H1 (cell line): Measurements from ENCODE around the gene ZNF425.

Experiments
- ATF3 ChIP-seq: IDR thresholded peaks from 2 replicates; pipeline ENCODE4 v1.6.1; 2011; ENCODE audit warnings: low read depth, mild to moderate bottlenecking, low read length; ENCODE audit not compliant: insufficient read depth
- CEBPB ChIP-seq: IDR thresholded peaks from 2 replicates; pipeline ENCODE4 v1.6.1; 2012; ENCODE audit warnings: low read depth, low read length
- CTCF ChIP-seq, 3 experiments: IDR thresholded peaks; 1 replicate in 2 of 3; 2 replicates in 1 of 3; pipeline versions ENCODE4 v1.5.1 to v1.6.1; 2011; ENCODE audit warnings: low read length in 3 of 3, mild to moderate bottlenecking in 3 of 3, inconsistent platforms in 2 of 3, low read depth in 1 of 3, moderate library complexity in 1 of 3; ENCODE audit not compliant: insufficient read depth in 1 of 3; ENCODE audit errors: control extremely low read depth in 1 of 3
- E2F6 ChIP-seq: IDR thresholded peaks from 2 replicates; pipeline ENCODE4 v1.6.1; 2012; ENCODE audit warnings: inconsistent platforms
- EZH2 ChIP-seq: fragments of 200-600 bp; sonication (generic); IDR thresholded peaks from 2 replicates; pipeline ENCODE4 v1.7.1; 2012; ENCODE audit warnings: low read depth, mild to moderate bottlenecking, moderate library complexity, low read length, inconsistent platforms; ENCODE audit not compliant: severe bottlenecking
- FOSL1 ChIP-seq: IDR thresholded peaks from 2 replicates; pipeline ENCODE4 v1.6.1; 2011; ENCODE audit warnings: mild to moderate bottlenecking, low read depth, low read length, moderate library complexity; ENCODE audit not compliant: insufficient read depth
- JUND ChIP-seq: IDR thresholded peaks from 2 replicates; pipeline ENCODE4 v1.6.1; 2011; ENCODE audit warnings: mild to moderate bottlenecking, improper control_type of control experiment, low read length
- POLR2AphosphoS5 ChIP-seq: IDR thresholded peaks from 2 replicates; pipeline ENCODE4 v1.6.1; 2011; ENCODE audit warnings: low read depth, low read length
- RFX5 ChIP-seq: IDR thresholded peaks from 2 replicates; pipeline ENCODE4 v1.6.1; 2011; ENCODE audit warnings: low read depth, low read length, improper control_type of control experiment, borderline replicate concordance
- SIN3A ChIP-seq, 2 experiments: IDR thresholded peaks in 1 of 2; conservative IDR thresholded peaks in 1 of 2; 2 replicates each; pipeline ENCODE4 v1.6.1; 2011 to 2012; ENCODE audit warnings: low read length in 2 of 2, improper control_type of control experiment in 1 of 2, low read depth in 1 of 2, mild to moderate bottlenecking in 1 of 2
- TAF1 ChIP-seq: IDR thresholded peaks from 2 replicates; pipeline ENCODE4 v1.6.1; 2011; ENCODE audit warnings: mild to moderate bottlenecking, low read depth, low read length

GRCh38 chr7:149087376-149087775 lies 38.7 kb downstream of the ZNF425 start:
- no peak for TF ChIP-seq RFX5
- TF ChIP-seq JUND, result no peak
- no peak for TF ChIP-seq ATF3
- no peak for TF ChIP-seq EZH2
- no peak for TF ChIP-seq SIN3A (conservative IDR thresholded peaks at IDR 0.05 in 1 of 2, IDR thresholded peaks at IDR 0.05 in 1 of 2; ENCODE audit: low read depth in 1 of 2, low read length in 2 of 2)
- no peak for TF ChIP-seq TAF1
- no peak for TF ChIP-seq CTCF (IDR thresholded peaks at IDR 0.05; ENCODE audit: control extremely low read depth in 1 of 3, insufficient read depth in 1 of 3, low read depth in 1 of 3, low read length in 3 of 3)
- no peak for TF ChIP-seq CEBPB
- no peak for TF ChIP-seq POLR2AphosphoS5
- no peak for TF ChIP-seq E2F6
- TF ChIP-seq FOSL1, result no peak
